AML-193 (cell line): ENCODE measurements around the gene LMNTD1.
A peak's percentile ranks its signal among the peaks of the same experiment; 100 is the strongest.
"Not testable (repeated sequence)": the region's sequence is repeated elsewhere in the genome, so short reads cannot be mapped to it uniquely, and the experiment has no call there.

Experiments used
- DNase-seq, 2 experiments: peaks; one replicate each; lab custom pipeline; 2025; lab: John Stamatoyannopoulos, UW

Gene LMNTD1, protein sequence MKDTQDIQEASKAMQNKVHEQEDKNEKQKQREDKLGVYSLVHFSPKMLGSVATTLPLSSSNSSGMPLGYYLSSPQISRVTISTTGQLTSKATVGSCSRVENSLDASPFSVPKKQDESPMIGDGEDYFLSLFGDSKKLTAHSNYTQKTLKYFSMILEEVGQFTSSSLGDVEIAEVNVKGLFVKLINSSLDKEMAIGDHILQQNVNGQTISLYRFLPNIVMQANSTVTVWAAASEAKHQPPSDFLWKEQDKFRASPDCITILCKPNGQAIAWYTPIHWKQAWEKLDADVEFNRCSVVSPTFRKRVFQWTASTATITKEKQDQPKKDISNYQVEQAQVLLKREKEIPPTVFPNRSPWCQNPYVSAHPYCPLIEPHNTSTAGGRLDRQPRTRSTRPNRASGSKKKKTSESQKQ

GRCh38 chr12:25553098-25553497, at the start of gene LMNTD1:
Gene LMNTD1 (minus strand): TSS chr12:25553283. CDS start chr12:25552959, 324 bp downstream.
- DNase-seq, result no peak

- no peak for DNase-seq
Observed at GRCh38 chr12:25598956-25599355, 45.9 kb upstream of the LMNTD1 start.

- DNase-seq, result not testable (repeated sequence)
Observed at GRCh38 chr12:25595496-25595895, 42.4 kb upstream of the LMNTD1 start.

GRCh38 chr12:25594376-25594775, 41.3 kb upstream of the LMNTD1 start:
- DNase-seq, result no peak

DNA sequence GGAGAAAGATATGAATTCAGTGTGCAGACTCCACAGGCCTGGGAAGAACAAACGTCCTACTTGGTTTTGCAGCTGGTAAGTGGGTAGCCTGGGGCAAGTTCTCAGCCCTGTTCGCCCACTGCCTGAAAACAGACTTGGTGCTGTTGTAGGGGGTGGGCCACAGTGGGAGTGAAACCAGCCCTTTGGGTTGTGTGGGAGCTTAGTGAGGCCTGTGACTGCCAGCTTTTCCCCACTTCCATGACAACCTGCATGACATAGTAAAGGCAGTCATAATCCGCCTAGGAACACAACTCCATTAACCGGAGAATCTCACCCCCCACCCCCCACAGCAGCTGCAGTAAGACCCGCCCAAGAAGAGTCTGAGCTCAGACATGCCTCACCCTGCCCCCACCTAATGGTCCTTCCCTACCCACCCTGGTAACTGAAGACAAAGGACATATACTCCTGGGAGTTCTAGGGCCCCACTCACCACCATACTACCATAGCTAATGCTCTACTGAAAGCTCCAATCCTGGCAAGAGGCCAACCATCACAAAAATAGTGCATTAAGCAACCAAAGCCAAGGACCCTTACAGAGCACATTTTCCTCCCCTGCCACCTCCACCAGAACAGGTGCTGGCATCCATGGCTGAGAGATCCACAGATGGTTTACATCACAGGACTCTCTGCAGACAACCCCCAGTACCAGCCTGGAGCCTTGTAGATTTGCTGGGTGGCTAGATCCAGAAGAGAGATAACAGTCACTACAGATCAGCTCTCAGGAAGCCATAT, 39.8 kb upstream of the LMNTD1 start:
- no peak for DNase-seq

GRCh38 chr12:25591144-25591543, 38.1 kb upstream of the LMNTD1 start:
- no peak for DNase-seq

- DNase-seq, result no peak
Observed at GRCh38 chr12:25590011-25590721, 37.1 kb upstream of the LMNTD1 start.

GRCh38 chr12:25587346-25587745, 34.3 kb upstream of the LMNTD1 start:
- DNase-seq, result no peak

- DNase-seq, result no peak
Observed at GRCh38 chr12:25585662-25586061, 32.6 kb upstream of the LMNTD1 start.

DNA sequence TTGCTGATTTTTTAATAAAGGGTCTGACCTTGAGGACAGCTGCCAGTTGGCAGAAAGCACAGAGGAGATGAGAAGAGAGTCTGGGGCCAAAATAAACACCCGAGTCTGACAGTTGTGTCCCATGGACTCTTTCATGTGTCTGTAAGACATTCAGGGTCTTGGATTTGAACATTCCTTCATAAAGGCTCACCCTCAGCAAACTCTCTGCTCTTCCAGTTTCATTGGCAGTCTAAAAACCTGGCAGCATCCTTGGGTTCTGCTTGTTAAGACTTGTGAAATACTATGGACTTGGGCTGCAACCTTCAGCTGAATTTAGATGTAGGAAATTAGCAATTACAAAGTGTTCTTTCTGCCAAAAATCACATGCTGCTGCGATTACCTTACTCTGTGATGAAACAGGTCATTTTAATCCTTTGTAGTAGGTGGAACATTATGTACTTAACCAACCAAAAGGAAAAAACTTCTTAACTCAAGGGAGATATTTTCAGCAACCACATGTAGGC, 32.0 kb upstream of the LMNTD1 start:
- DNase-seq, result no peak

DNA sequence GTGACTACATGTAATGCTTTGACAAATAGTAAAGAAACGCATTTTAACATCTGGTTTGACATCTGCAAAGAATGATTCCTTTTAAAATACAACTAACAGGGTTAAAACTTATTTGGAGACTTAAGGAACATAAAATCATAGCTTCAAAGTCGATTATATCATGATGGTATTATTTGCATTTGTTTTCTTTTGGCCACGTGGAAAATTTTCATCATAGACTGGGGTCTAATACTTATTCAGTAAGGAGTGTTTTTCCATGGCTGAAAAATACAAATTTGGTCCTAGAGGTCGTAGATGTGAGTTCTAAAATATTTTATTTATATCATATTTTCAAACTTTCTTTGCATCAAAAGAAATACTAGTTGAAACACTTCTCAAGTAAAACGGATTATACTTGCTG, 31.5 kb upstream of the LMNTD1 start:
- DNase-seq, result no peak

GRCh38 chr12:25583545-25583944, 30.5 kb upstream of the LMNTD1 start:
- no peak for DNase-seq

GRCh38 chr12:25581067-25581466, 28.0 kb upstream of the LMNTD1 start:
- no peak for DNase-seq

GRCh38 chr12:25578411-25579143, 25.5 kb upstream of the LMNTD1 start:
- no peak for DNase-seq

DNA sequence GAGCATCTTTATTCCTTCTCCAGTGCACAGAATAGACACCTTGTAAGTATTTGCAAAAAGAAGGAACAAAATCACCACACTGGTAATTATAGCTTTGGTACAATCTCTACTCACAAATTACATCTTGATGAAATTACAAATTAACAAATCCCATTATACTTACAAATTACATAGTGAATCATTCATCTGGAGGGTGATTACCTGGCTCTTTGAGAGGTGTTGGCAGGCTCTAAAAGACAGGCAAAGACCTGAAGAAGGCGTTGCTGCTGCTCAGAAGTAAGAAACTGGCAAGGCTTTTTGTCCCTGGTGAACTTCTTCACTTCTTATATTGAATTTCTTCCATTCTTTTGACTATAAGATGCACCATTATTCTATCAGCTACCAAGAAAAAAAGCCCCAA, 21.7 kb upstream of the LMNTD1 start:
- no peak for DNase-seq

GRCh38 chr12:25573346-25573745, 20.3 kb upstream of the LMNTD1 start:
- DNase-seq, result no peak

- no peak for DNase-seq
Observed at GRCh38 chr12:25570418-25570817, 17.3 kb upstream of the LMNTD1 start.

GRCh38 chr12:25566202-25566949, 13.3 kb upstream of the LMNTD1 start:
- no peak for DNase-seq

DNA sequence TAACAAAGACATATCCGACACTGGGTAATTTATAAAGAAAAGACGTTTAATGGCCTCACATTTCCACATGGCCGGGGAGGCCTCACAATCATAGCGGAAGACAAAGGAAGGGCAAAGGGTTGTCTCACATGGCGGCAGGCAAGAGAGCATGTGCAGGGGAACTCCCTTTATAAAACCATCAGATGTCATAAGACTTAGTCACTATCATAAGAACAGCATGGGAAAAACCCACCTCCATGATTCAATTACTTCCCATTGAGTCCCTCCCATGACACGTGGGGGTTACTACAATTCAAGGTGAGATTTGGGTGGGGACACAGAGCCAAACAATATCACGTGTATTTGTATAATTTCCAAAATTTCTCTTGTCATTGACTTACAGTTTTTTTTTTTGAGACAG, 5.5 kb upstream of the LMNTD1 start:
- no peak for DNase-seq

DNA sequence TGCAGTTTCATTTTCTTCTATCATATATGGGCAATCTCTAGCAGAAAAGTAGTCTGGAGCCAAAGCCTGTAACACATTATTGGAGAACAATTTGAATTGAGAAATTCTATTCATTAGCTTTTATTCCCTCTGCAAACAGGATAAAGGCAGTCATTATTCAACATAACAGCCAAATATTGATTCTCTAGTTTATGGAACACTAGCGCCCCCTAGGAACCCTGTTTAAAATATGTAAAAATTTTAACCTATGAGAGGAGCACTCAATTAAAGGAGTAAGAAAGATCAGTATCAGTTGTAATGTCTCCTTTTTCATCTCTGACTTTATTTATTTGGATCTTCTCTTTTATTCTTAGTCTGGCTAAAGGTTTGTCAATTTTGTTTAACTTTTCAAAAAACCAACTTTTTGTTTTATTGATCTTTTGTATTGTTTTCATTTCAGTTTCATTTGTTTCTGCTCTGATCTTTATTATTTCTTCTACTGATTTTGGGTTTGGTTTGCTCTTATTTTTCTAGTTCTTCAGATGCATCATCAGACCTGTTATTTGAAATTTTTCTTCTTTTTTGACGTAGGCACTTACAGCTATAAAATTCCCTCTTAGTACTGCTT, 4.8 kb upstream of the LMNTD1 start:
- DNase-seq, result peak; percentile 20 to 35

DNA sequence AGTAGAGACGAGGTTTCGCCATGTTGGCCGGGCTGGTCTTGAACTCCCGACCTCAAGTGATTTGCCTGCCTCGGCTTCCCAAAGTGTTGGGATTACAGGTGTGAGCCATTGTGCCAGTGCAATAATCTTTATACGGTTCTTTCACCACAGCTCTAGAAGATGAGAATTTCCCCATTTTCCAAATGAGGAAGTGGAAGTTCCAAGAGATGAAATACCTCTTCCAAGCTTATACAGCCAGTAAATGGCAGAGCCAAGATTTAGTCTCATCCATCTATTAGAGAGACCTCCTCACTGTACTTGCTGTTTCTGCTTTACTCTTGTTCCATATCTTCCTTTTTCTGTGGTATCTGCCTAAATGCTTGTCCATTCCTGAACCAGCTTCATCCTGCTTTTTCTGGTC, 3.1 kb upstream of the LMNTD1 start:
- DNase-seq, result no peak
